AG04450 (cell line): ENCODE results near the gene KLK12. TPM values are rescaled to one million over a fixed set of nuclear protein-coding genes. Genes with fewer than 3 reads are reported as not detected.

Experiments used
- CTCF ChIA-PET: fragments of 300-600, 350-600 bp; formaldehyde crosslinking; extraction: SDS; loops from one replicate; lab custom pipeline; 2022; ENCODE audit warnings: antibody characterized with exemption, inconsistent platforms; lab: Charles Lee
- POLR2A ChIA-PET: fragments of 350-600 bp; formaldehyde crosslinking; extraction: SDS; loops from one replicate; lab custom pipeline; 2021; ENCODE audit warnings: antibody characterized with exemption, inconsistent platforms; lab: Yijun Ruan, JAX
- DNase-seq: peaks from one replicate; pipeline ENCODE4 v3.0.0-alpha.2; 2011; ENCODE audit warnings: low read depth, low spot score
- H3K27ac ChIP-seq: one replicate; pipeline ENCODE4 v1.5.1; 2012; ENCODE audit warnings: low read depth, low read length, control low read depth
- H3K27me3 ChIP-seq: one replicate; pipeline ENCODE4 v1.6.0; 2012; ENCODE audit warnings: low read length; ENCODE audit not compliant: control insufficient read depth, insufficient read depth
- H3K4me3 ChIP-seq: 2 replicates; pipeline ENCODE4 v1.5.1; 2011; ENCODE audit warnings: mild to moderate bottlenecking, low read depth, low read length, control low read depth
- H3K9me3 ChIP-seq: 2 replicates; pipeline ENCODE4 v1.5.1; 2012; ENCODE audit warnings: low read length; ENCODE audit not compliant: control insufficient read depth, insufficient read depth
- CTCF ChIP-seq: IDR thresholded peaks from 2 replicates; pipeline ENCODE4 v1.5.1; 2011; ENCODE audit warnings: low read depth, low read length, control low read depth, inconsistent platforms
- polyA plus RNA-seq: library from polyadenylated mRNA; depleted of rRNA; stranded (reverse); fragments of >200 nt; gene quantifications from 2 replicates; pipeline ENCODE4 v1.2.3, GENCODE V29; 2011

The KLK12 gene
- polyA plus RNA-seq, 1 experiment, result not detected

- Histone ChIP-seq H3K27ac (no peak overlapping the region), H3K27me3 (no peaks in the 10 kb centered on the region), H3K9me3 (peaks cover 10% of the 10 kb centered on the region; the same call in 1 of the 2 replicates), H3K4me3 (no peak overlapping the region)
- ChIA-PET POLR2A (no interaction called here), CTCF (no interaction called here)
- no peak for DNase-seq
- TF ChIP-seq CTCF, result no peak
These were observed 46.7 kb upstream of the KLK12 start for GRCh38 chr19:51081476-51081875.

- DNase-seq, result no peak
- CTCF ChIA-PET, result no interaction called here
These were observed 44.8 kb upstream of the KLK12 start for GRCh38 chr19:51079481-51080110.

DNA sequence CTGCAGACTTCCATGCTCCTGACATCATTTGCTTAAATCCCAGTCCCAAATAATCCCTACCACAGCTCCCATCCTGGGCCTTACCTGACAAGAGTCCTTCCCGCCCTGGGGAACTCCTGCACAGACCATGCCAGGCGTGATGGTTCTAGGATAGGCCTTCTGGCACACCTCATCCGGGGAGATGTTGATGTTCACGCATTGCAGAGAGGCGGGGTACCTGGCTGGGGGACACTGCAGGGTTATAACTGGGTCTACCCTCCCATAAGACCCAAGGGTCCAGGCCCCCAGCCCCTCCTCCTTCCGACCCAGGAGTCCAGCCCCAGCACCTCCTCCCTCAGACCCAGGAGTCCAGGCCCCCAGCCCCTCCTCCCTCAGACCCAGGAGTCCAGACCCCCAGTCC, 43.9 kb upstream of the KLK12 start:
- no peak overlapping the region for H3K27ac ChIP-seq
- ChIA-PET POLR2A (no interaction called here), CTCF (interaction anchor here (0.6 kb wide), 1 partner anchor 538 kb away, joined by 3 read pairs; no protein-coding TSS in a partner anchor)
- no peak overlapping the region for H3K4me3 ChIP-seq
- H3K9me3 ChIP-seq, result peaks cover 10% of the 10 kb centered on the region; the same call in 1 of the 2 replicates
- peaks cover 2% of the 10 kb centered on the region for H3K27me3 ChIP-seq
- DNase-seq, result no peak
- no peak for TF ChIP-seq CTCF

More at GRCh38 chr19:51079481-51080110, 44.8 kb upstream of the KLK12 start:
- H3K9me3 ChIP-seq, result peaks cover 10% of the 10 kb centered on the region; the same call in 1 of the 2 replicates
- no peak for TF ChIP-seq CTCF
- POLR2A ChIA-PET, result no interaction called here
- no peak overlapping the region for H3K4me3 ChIP-seq
- peaks cover 2% of the 10 kb centered on the region for H3K27me3 ChIP-seq
- H3K27ac ChIP-seq, result no peak overlapping the region

GRCh38 chr19:51078104-51078503, 43.3 kb upstream of the KLK12 start:
- Histone ChIP-seq H3K27ac (no peak overlapping the region), H3K4me3 (no peak overlapping the region), H3K27me3 (peaks cover 2% of the 10 kb centered on the region), H3K9me3 (peaks cover 10% of the 10 kb centered on the region; the same call in 1 of the 2 replicates)
- POLR2A ChIA-PET, result no interaction called here
- no peak for TF ChIP-seq CTCF
- DNase-seq, result no peak
- CTCF ChIA-PET, result no interaction called here

- ChIA-PET POLR2A (no interaction called here), CTCF (no interaction called here)
These were observed 41.9 kb upstream of the KLK12 start for GRCh38 chr19:51076631-51077213.

More at GRCh38 chr19:51076631-51077213, 41.9 kb upstream of the KLK12 start:
- Histone ChIP-seq H3K4me3 (no peak overlapping the region), H3K27ac (no peak overlapping the region), H3K27me3 (peaks cover 2% of the 10 kb centered on the region), H3K9me3 (peaks cover 10% of the 10 kb centered on the region; the same call in 1 of the 2 replicates)
- DNase-seq, result no peak
- TF ChIP-seq CTCF, result no peak
